PFSK-1 (cell line): ENCODE results near the gene RAB14.

ENCODE experiments used
- FOXP2 ChIP-seq: optimal IDR thresholded peaks from 2 replicates; pipeline ENCODE3; 2011; ENCODE audit warnings: borderline replicate concordance, control low read depth, inconsistent platforms; ENCODE audit not compliant: insufficient read depth; ENCODE audit errors: extremely low read length, extremely low read depth
- POLR2AphosphoS5 ChIP-seq: IDR thresholded peaks from 2 replicates; pipeline ENCODE4 v1.6.1; 2012; ENCODE audit warnings: low read depth, mild to moderate bottlenecking, control low read depth, low read length, moderate library complexity
- SIN3A ChIP-seq: IDR thresholded peaks from 2 replicates; pipeline ENCODE4 v1.6.1; 2012; ENCODE audit warnings: mild to moderate bottlenecking, low read length, moderate library complexity, borderline replicate concordance; ENCODE audit not compliant: insufficient read depth
- TAF1 ChIP-seq: IDR thresholded peaks from 2 replicates; pipeline ENCODE4 v1.6.1; 2012; ENCODE audit warnings: low read length, control low read depth, borderline replicate concordance; ENCODE audit not compliant: insufficient read depth
- TF ChIP-seq, protein P1 (sequence below), 2 experiments: IDR thresholded peaks; 2 replicates each; pipeline versions ENCODE4 v1.6.1 to v1.8.0; 2011 to 2012; ENCODE audit warnings: low read depth in 2 of 2, low read length in 2 of 2, control low read depth in 1 of 2, inconsistent platforms in 1 of 2, mild to moderate bottlenecking in 1 of 2, moderate library complexity in 1 of 2; ENCODE audit not compliant: insufficient read depth in 1 of 2

Gene RAB14

DNA sequence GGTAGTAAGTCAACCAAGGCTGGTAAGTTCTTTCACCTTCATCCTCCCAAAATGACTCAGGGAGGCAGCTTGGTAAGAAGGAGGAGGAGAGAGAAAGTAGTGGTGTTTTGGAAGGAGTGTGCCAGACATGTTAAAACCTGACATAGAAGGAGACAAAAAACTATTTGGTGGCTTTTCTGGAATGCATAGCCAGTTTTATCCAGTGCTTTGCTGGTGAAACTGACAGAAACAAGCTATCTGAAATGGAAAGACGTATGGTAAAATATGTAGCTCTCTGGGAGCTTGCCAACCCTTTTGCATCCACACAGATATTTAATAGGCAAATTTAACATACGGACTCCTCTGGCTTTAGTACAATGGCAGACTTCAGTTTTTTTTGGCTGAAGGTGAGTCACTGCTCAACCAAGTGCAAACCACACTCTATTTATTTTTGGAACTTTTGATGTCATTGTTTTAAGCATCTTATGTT lies 45.4 kb downstream of the RAB14 start:
- TF ChIP-seq, protein P1, sequence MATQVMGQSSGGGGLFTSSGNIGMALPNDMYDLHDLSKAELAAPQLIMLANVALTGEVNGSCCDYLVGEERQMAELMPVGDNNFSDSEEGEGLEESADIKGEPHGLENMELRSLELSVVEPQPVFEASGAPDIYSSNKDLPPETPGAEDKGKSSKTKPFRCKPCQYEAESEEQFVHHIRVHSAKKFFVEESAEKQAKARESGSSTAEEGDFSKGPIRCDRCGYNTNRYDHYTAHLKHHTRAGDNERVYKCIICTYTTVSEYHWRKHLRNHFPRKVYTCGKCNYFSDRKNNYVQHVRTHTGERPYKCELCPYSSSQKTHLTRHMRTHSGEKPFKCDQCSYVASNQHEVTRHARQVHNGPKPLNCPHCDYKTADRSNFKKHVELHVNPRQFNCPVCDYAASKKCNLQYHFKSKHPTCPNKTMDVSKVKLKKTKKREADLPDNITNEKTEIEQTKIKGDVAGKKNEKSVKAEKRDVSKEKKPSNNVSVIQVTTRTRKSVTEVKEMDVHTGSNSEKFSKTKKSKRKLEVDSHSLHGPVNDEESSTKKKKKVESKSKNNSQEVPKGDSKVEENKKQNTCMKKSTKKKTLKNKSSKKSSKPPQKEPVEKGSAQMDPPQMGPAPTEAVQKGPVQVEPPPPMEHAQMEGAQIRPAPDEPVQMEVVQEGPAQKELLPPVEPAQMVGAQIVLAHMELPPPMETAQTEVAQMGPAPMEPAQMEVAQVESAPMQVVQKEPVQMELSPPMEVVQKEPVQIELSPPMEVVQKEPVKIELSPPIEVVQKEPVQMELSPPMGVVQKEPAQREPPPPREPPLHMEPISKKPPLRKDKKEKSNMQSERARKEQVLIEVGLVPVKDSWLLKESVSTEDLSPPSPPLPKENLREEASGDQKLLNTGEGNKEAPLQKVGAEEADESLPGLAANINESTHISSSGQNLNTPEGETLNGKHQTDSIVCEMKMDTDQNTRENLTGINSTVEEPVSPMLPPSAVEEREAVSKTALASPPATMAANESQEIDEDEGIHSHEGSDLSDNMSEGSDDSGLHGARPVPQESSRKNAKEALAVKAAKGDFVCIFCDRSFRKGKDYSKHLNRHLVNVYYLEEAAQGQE (IDR thresholded peaks at IDR 0.05; ENCODE audit: insufficient read depth in 1 of 2, low read depth in 2 of 2, low read length in 2 of 2) = no peak
- TF ChIP-seq TAF1 = no peak
- no peak for TF ChIP-seq FOXP2
- no peak for TF ChIP-seq SIN3A
- TF ChIP-seq POLR2AphosphoS5 = no peak

DNA sequence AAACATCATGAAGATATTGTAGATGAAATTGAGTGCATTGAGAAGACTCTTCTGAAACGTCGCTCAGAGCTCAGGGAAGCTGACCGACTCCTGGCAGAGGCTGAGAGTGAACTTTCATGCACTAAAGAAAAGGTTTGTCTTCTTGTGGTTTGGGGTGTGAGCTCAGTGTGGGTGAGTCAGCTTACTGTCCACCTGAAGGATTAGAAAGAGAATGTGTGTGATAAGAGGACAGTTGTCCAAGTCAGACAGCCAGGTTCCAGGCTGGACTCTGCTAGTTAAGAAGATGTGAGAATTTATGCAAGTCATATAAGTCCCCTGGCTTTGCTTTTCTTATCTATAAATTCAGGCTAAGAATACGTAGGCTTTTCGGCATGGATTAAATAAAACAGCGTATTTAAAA lies 46.9 kb downstream of the RAB14 start:
- TF ChIP-seq POLR2AphosphoS5 (no peak), FOXP2 (no peak), TAF1 (no peak), SIN3A (no peak)
- TF ChIP-seq, protein P1 (IDR thresholded peaks at IDR 0.05; ENCODE audit: insufficient read depth in 1 of 2, low read depth in 2 of 2, low read length in 2 of 2) = no peak

DNA sequence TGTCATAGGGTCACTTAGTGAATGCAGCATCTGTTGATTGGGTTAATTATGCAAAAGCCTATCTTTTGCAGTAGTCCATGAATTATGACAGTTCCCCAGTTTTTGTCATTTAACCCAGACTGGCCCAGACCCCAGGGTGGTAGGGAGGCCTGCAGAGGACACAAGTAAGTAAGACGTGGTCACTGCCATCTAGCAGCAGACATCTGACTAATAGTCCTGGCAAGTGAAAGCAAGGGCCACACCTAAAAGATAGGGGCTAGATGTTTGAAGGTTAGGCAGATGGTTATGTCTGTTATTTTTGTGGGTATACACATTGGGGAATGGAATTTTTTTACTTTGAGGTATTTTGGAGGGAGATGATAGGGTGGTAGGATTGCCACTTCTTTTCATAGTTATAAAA lies 48.0 kb downstream of the RAB14 start:
- TF ChIP-seq SIN3A = no peak
- TF ChIP-seq FOXP2 = no peak

DNA sequence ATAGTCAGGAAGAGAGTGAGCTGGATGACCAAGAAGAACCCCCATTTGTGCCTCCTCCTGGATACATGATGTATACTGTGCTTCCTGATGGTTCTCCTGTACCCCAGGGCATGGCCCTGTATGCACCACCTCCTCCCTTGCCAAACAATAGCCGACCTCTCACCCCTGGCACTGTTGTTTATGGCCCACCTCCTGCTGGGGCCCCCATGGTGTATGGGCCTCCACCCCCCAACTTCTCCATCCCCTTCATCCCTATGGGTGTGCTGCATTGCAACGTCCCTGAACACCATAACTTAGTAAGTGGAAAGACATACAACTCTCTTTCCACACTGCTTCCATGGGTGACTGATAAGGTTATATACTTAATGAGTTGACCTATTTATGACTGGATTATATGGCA lies 51.5 kb downstream of the RAB14 start:
- no peak for TF ChIP-seq SIN3A
- TF ChIP-seq POLR2AphosphoS5 = no peak
- TF ChIP-seq TAF1 = no peak
- TF ChIP-seq, protein P1 (IDR thresholded peaks at IDR 0.05; ENCODE audit: insufficient read depth in 1 of 2, low read depth in 2 of 2, low read length in 2 of 2) = no peak
- no peak for TF ChIP-seq FOXP2

DNA sequence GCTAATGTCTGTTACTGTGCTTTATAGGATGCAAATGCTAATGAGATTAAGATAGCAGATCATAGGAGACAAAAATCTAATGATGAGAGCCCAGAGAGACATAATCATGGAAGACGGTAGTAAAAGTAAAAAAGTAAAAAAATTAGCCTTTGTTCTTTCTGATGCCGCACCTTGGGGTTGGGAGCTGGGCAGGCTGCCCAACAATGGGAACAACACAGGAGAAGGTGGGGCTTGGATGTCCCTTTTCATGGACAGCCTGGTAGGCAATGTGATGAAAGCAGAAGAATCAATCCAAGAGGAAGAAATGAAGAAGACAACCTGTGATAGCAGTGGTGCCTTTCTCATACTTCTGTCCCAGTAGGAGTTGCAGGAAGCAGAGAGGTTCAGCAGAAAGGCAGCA lies 57.2 kb downstream of the RAB14 start:
- no peak for TF ChIP-seq TAF1

DNA sequence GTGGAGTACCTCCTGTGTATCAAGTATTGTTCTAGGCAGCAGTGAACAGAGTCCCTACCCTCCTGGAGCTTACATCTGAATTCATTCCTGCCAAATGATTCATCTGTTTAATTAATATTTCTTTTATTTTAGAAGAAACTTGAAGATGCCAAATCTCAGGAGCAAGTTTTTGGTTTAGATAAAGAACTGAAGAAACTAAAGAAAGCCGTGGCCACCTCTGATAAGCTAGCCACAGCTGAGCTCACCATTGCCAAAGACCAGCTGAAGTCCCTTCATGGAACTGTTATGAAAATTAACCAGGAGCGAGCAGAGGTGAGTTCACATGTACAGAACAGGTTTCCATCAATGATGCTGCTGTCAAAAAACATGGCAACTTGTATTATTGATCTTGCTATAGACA lies 57.9 kb downstream of the RAB14 start:
- TF ChIP-seq FOXP2 (no peak), SIN3A (no peak), POLR2AphosphoS5 (no peak)
- TF ChIP-seq, protein P1 (IDR thresholded peaks at IDR 0.05; ENCODE audit: insufficient read depth in 1 of 2, low read depth in 2 of 2, low read length in 2 of 2) = no peak
